ENCODE measurements around the gene HRG. TPM values are rescaled to one million over a fixed set of nuclear protein-coding genes. Genes with fewer than 3 reads are reported as not detected.

The HRG gene
- total RNA-seq, 1 experiment from 2014 or later = 1.3 TPM

GRCh38 chr3:186719945-186720739 lies 54.3 kb downstream of the HRG start:
- Histone ChIP-seq H3K27ac (no peak overlapping the region), H3K9me3 (ENCODE audit: insufficient read depth, low read depth) (no peaks in the 10 kb centered on the region), H4K20me1 (ENCODE audit: insufficient read depth) (no peaks in the 10 kb centered on the region; the same call in 1 of the 2 replicates), H3K9me2 (ENCODE audit: insufficient read depth) (no peaks in the 10 kb centered on the region), H3K4me3 (no peak overlapping the region), H3K4me1 (replicated peaks; ENCODE audit: insufficient read depth) (no peaks in the 10 kb centered on the region), H3K4me2 (no peak overlapping the region), H3K36me3 (ENCODE audit: low read depth) (no peaks in the 10 kb centered on the region), H3K27me3 (ENCODE audit: insufficient read depth, low read depth) (no peaks in the 10 kb centered on the region), H3K79me2 (ENCODE audit: low read depth) (no peaks in the 10 kb centered on the region), H3F3A (ENCODE audit: insufficient read depth, low read depth) (peaks cover 4% of the 10 kb centered on the region; the same call in 1 of the 2 replicates), H2AFZ (no peak overlapping the region)
- DNase-seq = no peak
- BruUV-seq (replicated peaks) = no TSS peak
- TF ChIP-seq CTCF (conservative IDR thresholded peaks at IDR 0.05) = no peak
- TF ChIP-seq EZH2 (IDR thresholded peaks at IDR 0.05; ENCODE audit: low read depth) = no peak
- ChIA-PET POLR2A (ENCODE audit: unreplicated experiment) (no interaction called here), CTCF (no interaction called here)
- intact Hi-C loops (cut with micrococcal nuclease; ENCODE audit: unreplicated experiment) = no loop called here

- TF ChIP-seq CTCF (conservative IDR thresholded peaks at IDR 0.05) (no peak; the same call in 1 of the 2 replicates), EZH2 (IDR thresholded peaks at IDR 0.05; ENCODE audit: low read depth) (no peak)
- no peak for DNase-seq
- ChIA-PET POLR2A (ENCODE audit: unreplicated experiment) (no interaction called here), CTCF (interaction anchor here (0.7 kb wide), 2 partner anchors 67 to 443 kb away, joined by 3 to 5 read pairs; no protein-coding TSS in a partner anchor)
- H3K9me3 ChIP-seq (ENCODE audit: insufficient read depth, low read depth) = no peaks in the 10 kb centered on the region
- peaks cover 4% of the 10 kb centered on the region; the same call in 1 of the 2 replicates for H3F3A ChIP-seq (ENCODE audit: insufficient read depth, low read depth)
- H3K4me2 ChIP-seq = no peak overlapping the region
- 0 out of 2 replicates have a peak overlapping the region, but pooled peaks have one; percentile 7 for H2AFZ ChIP-seq
- no peak overlapping the region for H3K27ac ChIP-seq
- H3K4me1 ChIP-seq (replicated peaks; ENCODE audit: insufficient read depth) = no peaks in the 10 kb centered on the region
- H3K79me2 ChIP-seq (ENCODE audit: low read depth) = no peaks in the 10 kb centered on the region
- no peaks in the 10 kb centered on the region; the same call in 1 of the 2 replicates for H4K20me1 ChIP-seq (ENCODE audit: insufficient read depth)
- no peaks in the 10 kb centered on the region for H3K27me3 ChIP-seq (ENCODE audit: insufficient read depth, low read depth)
- no peaks in the 10 kb centered on the region for H3K36me3 ChIP-seq (ENCODE audit: low read depth)
- no peaks in the 10 kb centered on the region for H3K9me2 ChIP-seq (ENCODE audit: insufficient read depth)
- no TSS peak for BruUV-seq (replicated peaks)
- intact Hi-C loops (cut with micrococcal nuclease; ENCODE audit: unreplicated experiment) = no loop called here
- no peak overlapping the region for H3K4me3 ChIP-seq
Observed at GRCh38 chr3:186722457-186722856, 56.6 kb downstream of the HRG start.

GRCh38 chr3:186724911-186725310 lies 59.1 kb downstream of the HRG start:
- CTCF ChIA-PET = no interaction called here

More at GRCh38 chr3:186724911-186725310, 59.1 kb downstream of the HRG start:
- H3K36me3 ChIP-seq (ENCODE audit: low read depth) = no peaks in the 10 kb centered on the region
- no peak for TF ChIP-seq CTCF (conservative IDR thresholded peaks at IDR 0.05)
- TF ChIP-seq EZH2 (IDR thresholded peaks at IDR 0.05; ENCODE audit: low read depth) = no peak
- DNase-seq = no peak
- no peaks in the 10 kb centered on the region for H3K79me2 ChIP-seq (ENCODE audit: low read depth)
- no peak overlapping the region for H3K4me2 ChIP-seq
- peaks cover 4% of the 10 kb centered on the region; the same call in 1 of the 2 replicates for H3F3A ChIP-seq (ENCODE audit: insufficient read depth, low read depth)
- H4K20me1 ChIP-seq (ENCODE audit: insufficient read depth) = no peaks in the 10 kb centered on the region; the same call in 1 of the 2 replicates
- POLR2A ChIA-PET (ENCODE audit: unreplicated experiment) = no interaction called here
- no peaks in the 10 kb centered on the region for H3K9me3 ChIP-seq (ENCODE audit: insufficient read depth, low read depth)
- no peak overlapping the region for H3K27ac ChIP-seq
- H3K27me3 ChIP-seq (ENCODE audit: insufficient read depth, low read depth) = no peaks in the 10 kb centered on the region
- no peak overlapping the region for H3K4me3 ChIP-seq
- H2AFZ ChIP-seq = no peak overlapping the region
- no TSS peak for BruUV-seq (replicated peaks)
- intact Hi-C loops (cut with micrococcal nuclease; ENCODE audit: unreplicated experiment) = no loop called here
- H3K9me2 ChIP-seq (ENCODE audit: insufficient read depth) = no peaks in the 10 kb centered on the region
- no peaks in the 10 kb centered on the region for H3K4me1 ChIP-seq (replicated peaks; ENCODE audit: insufficient read depth)

Other genes starting within 250 kb of the HRG start
- gene CRYGS, start 121.6 kb upstream of the HRG start, total RNA-seq (2021) = 2.8 and 4.4 TPM in 2 replicates
- gene TBCCD1, start 98.7 kb upstream of the HRG start, total RNA-seq (2021) = 11.1 and 16.2 TPM in 2 replicates
- gene DNAJB11, start 95.3 kb upstream of the HRG start, total RNA-seq (2021) = 53.8 and 71.3 TPM in 2 replicates
- not detected in 2 replicates for gene AHSG, start 53.0 kb upstream of the HRG start, total RNA-seq (2021)
- not detected in 2 replicates for gene FETUB, start 25.6 kb upstream of the HRG start, total RNA-seq (2021)
- not detected in 2 replicates for gene KNG1, start 51.3 kb downstream of the HRG start, total RNA-seq (2021)
- gene EIF4A2, start 117.6 kb downstream of the HRG start, total RNA-seq (2021) = 446 and 618 TPM in 2 replicates
- gene RFC4, start 140.5 kb downstream of the HRG start, total RNA-seq (2021) = 93.8 and 94.5 TPM in 2 replicates
- not detected in 2 replicates for gene ADIPOQ, start 176.7 kb downstream of the HRG start, total RNA-seq (2021)

Measured in PC-9 (cell line).